AG09309 (cell line): Measurements from ENCODE around the gene MTHFSD.

Experiments used
- DNase-seq: peaks from one replicate; pipeline ENCODE4 v3.0.0-alpha.2; 2010; ENCODE audit warnings: low read depth
- H3K4me3 ChIP-seq: 2 replicates; pipeline ENCODE4 v1.5.1; 2011; ENCODE audit warnings: mild to moderate bottlenecking, low read depth, low read length, moderate library complexity; ENCODE audit not compliant: control insufficient read depth
- TF ChIP-seq, protein P1 (sequence below): IDR thresholded peaks from 2 replicates; pipeline ENCODE4 v1.5.1; 2011; ENCODE audit warnings: mild to moderate bottlenecking, low read depth, low read length, inconsistent platforms; ENCODE audit not compliant: insufficient read depth, control insufficient read depth; ENCODE audit errors: missing control alignments

Gene MTHFSD

GRCh38 chr16:86597880-86598606 is 43.0 kb upstream of the MTHFSD start:
- no peak for DNase-seq
- no peak overlapping the region for H3K4me3 ChIP-seq
- TF ChIP-seq, protein P1, sequence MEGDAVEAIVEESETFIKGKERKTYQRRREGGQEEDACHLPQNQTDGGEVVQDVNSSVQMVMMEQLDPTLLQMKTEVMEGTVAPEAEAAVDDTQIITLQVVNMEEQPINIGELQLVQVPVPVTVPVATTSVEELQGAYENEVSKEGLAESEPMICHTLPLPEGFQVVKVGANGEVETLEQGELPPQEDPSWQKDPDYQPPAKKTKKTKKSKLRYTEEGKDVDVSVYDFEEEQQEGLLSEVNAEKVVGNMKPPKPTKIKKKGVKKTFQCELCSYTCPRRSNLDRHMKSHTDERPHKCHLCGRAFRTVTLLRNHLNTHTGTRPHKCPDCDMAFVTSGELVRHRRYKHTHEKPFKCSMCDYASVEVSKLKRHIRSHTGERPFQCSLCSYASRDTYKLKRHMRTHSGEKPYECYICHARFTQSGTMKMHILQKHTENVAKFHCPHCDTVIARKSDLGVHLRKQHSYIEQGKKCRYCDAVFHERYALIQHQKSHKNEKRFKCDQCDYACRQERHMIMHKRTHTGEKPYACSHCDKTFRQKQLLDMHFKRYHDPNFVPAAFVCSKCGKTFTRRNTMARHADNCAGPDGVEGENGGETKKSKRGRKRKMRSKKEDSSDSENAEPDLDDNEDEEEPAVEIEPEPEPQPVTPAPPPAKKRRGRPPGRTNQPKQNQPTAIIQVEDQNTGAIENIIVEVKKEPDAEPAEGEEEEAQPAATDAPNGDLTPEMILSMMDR = no peak

DNA sequence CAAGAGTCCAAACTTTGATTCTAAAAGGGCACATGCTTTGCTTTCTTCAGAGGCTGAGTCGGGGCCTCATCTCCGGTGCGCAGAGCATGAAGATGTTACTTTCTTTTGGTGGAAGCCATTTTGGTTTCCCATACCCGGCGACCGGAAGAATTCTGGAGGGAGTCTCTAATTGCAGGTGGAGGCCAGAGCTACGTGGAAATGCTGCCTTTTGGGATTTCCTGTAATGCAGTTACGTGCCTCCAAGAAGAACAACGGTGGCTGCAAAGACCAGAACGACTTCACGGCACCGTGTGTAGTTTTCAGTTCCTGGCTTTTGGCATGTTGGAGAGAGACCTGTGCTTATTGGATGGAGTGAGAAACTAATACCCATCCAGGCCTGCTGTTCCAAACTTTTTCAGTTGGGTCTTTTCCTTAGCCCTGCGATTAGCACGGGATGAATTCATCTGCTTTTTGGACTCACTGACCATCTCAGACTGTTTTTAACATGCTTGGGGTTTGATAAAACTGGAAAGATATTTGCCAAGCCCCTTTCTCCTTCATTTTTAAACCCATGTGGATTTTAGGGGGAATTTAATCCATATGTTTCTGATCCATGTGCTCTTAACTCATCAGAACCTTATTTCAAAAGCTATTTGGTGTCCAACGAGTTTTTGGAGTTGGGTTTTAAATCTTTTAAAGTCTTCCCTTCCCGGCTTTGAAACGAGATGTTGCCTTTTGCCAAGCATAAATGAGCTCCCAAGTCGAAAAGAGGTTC is 42.3 kb upstream of the MTHFSD start:
- TF ChIP-seq, protein P1 = no peak
- no peak for DNase-seq
- H3K4me3 ChIP-seq = no peak overlapping the region

GRCh38 chr16:86595983-86596605 is 41.1 kb upstream of the MTHFSD start:
- DNase-seq = no peak
- H3K4me3 ChIP-seq = no peak overlapping the region
- TF ChIP-seq, protein P1 = no peak

GRCh38 chr16:86594721-86595120 is 39.7 kb upstream of the MTHFSD start:
- no peak overlapping the region for H3K4me3 ChIP-seq
- TF ChIP-seq, protein P1 = no peak
- DNase-seq = no peak

- no peak overlapping the region for H3K4me3 ChIP-seq
- TF ChIP-seq, protein P1 = no peak
- no peak for DNase-seq
Measured at GRCh38 chr16:86593913-86594620, 39.0 kb upstream of the MTHFSD start.

- DNase-seq = no peak
- TF ChIP-seq, protein P1 = no peak
- no peak overlapping the region for H3K4me3 ChIP-seq
Measured at GRCh38 chr16:86591270-86591669, 36.2 kb upstream of the MTHFSD start.
